ENCODE data around the gene HIKESHI. TPM values are rescaled to one million over a fixed set of nuclear protein-coding genes. Genes with fewer than 3 reads are reported as not detected.
"Not testable (repeated sequence)": the region's sequence is repeated elsewhere in the genome, so short reads cannot be mapped to it uniquely, and the experiment has no call there.

Gene HIKESHI
- total and polyA plus RNA-seq, 9 donors = 32.5 to 60.9 (median 35.8) TPM

- Histone ChIP-seq H3K4me1 (ENCODE audit: control insufficient read depth, insufficient read depth, low read length) (no peaks in the 10 kb centered on the region), H3K9me3 (replicated peaks; ENCODE audit: control insufficient read depth, low read depth, low read length) (no peaks in the 10 kb centered on the region), H3K27me3 (ENCODE audit: control insufficient read depth, insufficient read depth, low read length) (no peaks in the 10 kb centered on the region), H3K4me3 (ENCODE audit: low read length) (no peak overlapping the region), H3K27ac (ENCODE audit: low read length) (no peak overlapping the region), H3K36me3 (ENCODE audit: control insufficient read depth, insufficient read depth, low read length) (peaks cover 13% of the 10 kb centered on the region)
- 67% methylated on average over 1 of the region's 3 CpGs for WGBS (ENCODE audit: insufficient coverage)
- no peak for DNase-seq
Measured at GRCh38 chr11:86341382-86341781, 39.3 kb downstream of the HIKESHI start.

GRCh38 chr11:86346513-86346912 lies 44.5 kb downstream of the HIKESHI start:
- Histone ChIP-seq H3K4me1 (ENCODE audit: control insufficient read depth, insufficient read depth, low read length) (no peaks in the 10 kb centered on the region), H3K4me3 (ENCODE audit: low read length) (no peak overlapping the region), H3K27ac (ENCODE audit: low read length) (no peak overlapping the region), H3K36me3 (ENCODE audit: control insufficient read depth, insufficient read depth, low read length) (no peaks in the 10 kb centered on the region), H3K27me3 (ENCODE audit: control insufficient read depth, insufficient read depth, low read length) (no peaks in the 10 kb centered on the region), H3K9me3 (replicated peaks; ENCODE audit: control insufficient read depth, low read depth, low read length) (no peaks in the 10 kb centered on the region)
- 91% methylated on average over 3 of the region's 3 CpGs for WGBS (ENCODE audit: insufficient coverage)
- DNase-seq = no peak

GRCh38 chr11:86355256-86355655 lies 53.2 kb downstream of the HIKESHI start:
- no peak for DNase-seq
- H3K27ac ChIP-seq (ENCODE audit: low read length) = no peak overlapping the region
- WGBS (ENCODE audit: insufficient coverage) = 68% methylated on average over 3 of the region's 4 CpGs

GRCh38 chr11:86357412-86357811 lies 55.4 kb downstream of the HIKESHI start:
- 40% methylated on average over 1 of the region's 4 CpGs for WGBS (ENCODE audit: insufficient coverage)
- H3K27me3 ChIP-seq (ENCODE audit: control insufficient read depth, insufficient read depth, low read length) = not testable (repeated sequence)

More at GRCh38 chr11:86355256-86355655, 53.2 kb downstream of the HIKESHI start:
- Histone ChIP-seq H3K36me3 (ENCODE audit: control insufficient read depth, insufficient read depth, low read length) (no peaks in the 10 kb centered on the region), H3K9me3 (replicated peaks; ENCODE audit: control insufficient read depth, low read depth, low read length) (no peaks in the 10 kb centered on the region), H3K4me1 (ENCODE audit: control insufficient read depth, insufficient read depth, low read length) (no peaks in the 10 kb centered on the region), H3K4me3 (ENCODE audit: low read length) (no peak overlapping the region), H3K27me3 (ENCODE audit: control insufficient read depth, insufficient read depth, low read length) (no peaks in the 10 kb centered on the region)

GRCh38 chr11:86358720-86359119 lies 56.7 kb downstream of the HIKESHI start:
- Histone ChIP-seq H3K27ac (ENCODE audit: low read length) (no peak overlapping the region), H3K27me3 (ENCODE audit: control insufficient read depth, insufficient read depth, low read length) (no peaks in the 10 kb centered on the region), H3K9me3 (replicated peaks; ENCODE audit: control insufficient read depth, low read depth, low read length) (no peaks in the 10 kb centered on the region), H3K36me3 (ENCODE audit: control insufficient read depth, insufficient read depth, low read length) (no peaks in the 10 kb centered on the region), H3K4me1 (ENCODE audit: control insufficient read depth, insufficient read depth, low read length) (no peaks in the 10 kb centered on the region), H3K4me3 (ENCODE audit: low read length) (no peak overlapping the region)
- no peak for DNase-seq
- WGBS (ENCODE audit: insufficient coverage) = 80% methylated on average over 1 of the region's 3 CpGs

More at GRCh38 chr11:86357412-86357811, 55.4 kb downstream of the HIKESHI start:
- H3K36me3 ChIP-seq (ENCODE audit: control insufficient read depth, insufficient read depth, low read length); H3K4me1 ChIP-seq (ENCODE audit: control insufficient read depth, insufficient read depth, low read length); H3K27ac ChIP-seq (ENCODE audit: low read length); H3K9me3 ChIP-seq (replicated peaks; ENCODE audit: control insufficient read depth, low read depth, low read length); H3K4me3 ChIP-seq (ENCODE audit: low read length); DNase-seq: not testable (repeated sequence)

- Histone ChIP-seq H3K27ac (ENCODE audit: low read length) (no peak overlapping the region), H3K4me3 (ENCODE audit: low read length) (no peak overlapping the region), H3K9me3 (replicated peaks; ENCODE audit: control insufficient read depth, low read depth, low read length) (no peaks in the 10 kb centered on the region), H3K36me3 (ENCODE audit: control insufficient read depth, insufficient read depth, low read length) (no peaks in the 10 kb centered on the region), H3K27me3 (ENCODE audit: control insufficient read depth, insufficient read depth, low read length) (no peaks in the 10 kb centered on the region), H3K4me1 (ENCODE audit: control insufficient read depth, insufficient read depth, low read length) (no peaks in the 10 kb centered on the region)
- peak; percentile 76 for DNase-seq
- 35% methylated on average over 2 of the region's 2 CpGs for WGBS (ENCODE audit: insufficient coverage)
Measured at GRCh38 chr11:86360775-86361395, 58.8 kb downstream of the HIKESHI start.

- WGBS (ENCODE audit: insufficient coverage) = no CpG with 5 or more reads among the region's 1 CpG
- DNase-seq = no peak
- no peak overlapping the region for H3K4me3 ChIP-seq (ENCODE audit: low read length)
Measured at GRCh38 chr11:86363424-86363823, 61.4 kb downstream of the HIKESHI start.

GRCh38 chr11:86365546-86365945 lies 63.5 kb downstream of the HIKESHI start:
- H3K27me3 ChIP-seq (ENCODE audit: control insufficient read depth, insufficient read depth, low read length) = no peaks in the 10 kb centered on the region
- H3K4me1 ChIP-seq (ENCODE audit: control insufficient read depth, insufficient read depth, low read length) = no peaks in the 10 kb centered on the region
- no peak overlapping the region for H3K4me3 ChIP-seq (ENCODE audit: low read length)
- H3K36me3 ChIP-seq (ENCODE audit: control insufficient read depth, insufficient read depth, low read length) = no peaks in the 10 kb centered on the region
- H3K9me3 ChIP-seq (replicated peaks; ENCODE audit: control insufficient read depth, low read depth, low read length) = no peaks in the 10 kb centered on the region
- no peak overlapping the region for H3K27ac ChIP-seq (ENCODE audit: low read length)
- peak; percentile 61 for DNase-seq
- WGBS (ENCODE audit: insufficient coverage) = no CpG with 5 or more reads among the region's 2 CpGs

More at GRCh38 chr11:86363424-86363823, 61.4 kb downstream of the HIKESHI start:
- no peaks in the 10 kb centered on the region for H3K4me1 ChIP-seq (ENCODE audit: control insufficient read depth, insufficient read depth, low read length)
- H3K27me3 ChIP-seq (ENCODE audit: control insufficient read depth, insufficient read depth, low read length) = no peaks in the 10 kb centered on the region
- no peaks in the 10 kb centered on the region for H3K36me3 ChIP-seq (ENCODE audit: control insufficient read depth, insufficient read depth, low read length)
- H3K27ac ChIP-seq (ENCODE audit: low read length) = no peak overlapping the region
- H3K9me3 ChIP-seq (replicated peaks; ENCODE audit: control insufficient read depth, low read depth, low read length) = no peaks in the 10 kb centered on the region

- no peak for DNase-seq
- no peak overlapping the region for H3K4me3 ChIP-seq (ENCODE audit: low read length)
- peaks cover under 1% of the 10 kb centered on the region for H3K27me3 ChIP-seq (ENCODE audit: control insufficient read depth, insufficient read depth, low read length)
- 83% methylated on average over 2 of the region's 7 CpGs for WGBS (ENCODE audit: insufficient coverage)
- H3K9me3 ChIP-seq (replicated peaks; ENCODE audit: control insufficient read depth, low read depth, low read length) = no peaks in the 10 kb centered on the region
- H3K4me1 ChIP-seq (ENCODE audit: control insufficient read depth, insufficient read depth, low read length) = peaks cover 4% of the 10 kb centered on the region
- no peak overlapping the region for H3K27ac ChIP-seq (ENCODE audit: low read length)
- no peaks in the 10 kb centered on the region for H3K36me3 ChIP-seq (ENCODE audit: control insufficient read depth, insufficient read depth, low read length)
Measured at GRCh38 chr11:86369668-86370067, 67.6 kb downstream of the HIKESHI start.

GRCh38 chr11:86370171-86370570 lies 68.1 kb downstream of the HIKESHI start:
- H3K27me3 ChIP-seq (ENCODE audit: control insufficient read depth, insufficient read depth, low read length) = peaks cover 2% of the 10 kb centered on the region
- 54% methylated on average over 2 of the region's 4 CpGs for WGBS (ENCODE audit: insufficient coverage)
- no peaks in the 10 kb centered on the region for H3K36me3 ChIP-seq (ENCODE audit: control insufficient read depth, insufficient read depth, low read length)
- peaks cover 7% of the 10 kb centered on the region for H3K4me1 ChIP-seq (ENCODE audit: control insufficient read depth, insufficient read depth, low read length)
- no peak for DNase-seq
- H3K27ac ChIP-seq (ENCODE audit: low read length) = no peak overlapping the region
- no peak overlapping the region for H3K4me3 ChIP-seq (ENCODE audit: low read length)
- H3K9me3 ChIP-seq (replicated peaks; ENCODE audit: control insufficient read depth, low read depth, low read length) = no peaks in the 10 kb centered on the region
